GM19351 (cell line): ENCODE results near the gene NPFF.
A peak's percentile ranks its signal among the peaks of the same experiment; 100 is the strongest.
"Not testable (repeated sequence)": the region's sequence is repeated elsewhere in the genome, so short reads cannot be mapped to it uniquely, and the experiment has no call there.

Source experiments
- ATAC-seq: cut with Tn5 transposase; IDR thresholded peaks from one replicate; pipeline ENCODE4 v1.9.1; 2021; ENCODE audit warnings: mild to moderate bottlenecking, moderate library complexity; ENCODE audit not compliant: unreplicated experiment

The NPFF gene, protein sequence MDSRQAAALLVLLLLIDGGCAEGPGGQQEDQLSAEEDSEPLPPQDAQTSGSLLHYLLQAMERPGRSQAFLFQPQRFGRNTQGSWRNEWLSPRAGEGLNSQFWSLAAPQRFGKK

GRCh38 chr12:53506881-53507602 lies at the start of gene NPFF:
Gene NPFF, minus strand, starts transcription at chr12:53507484. Its CDS starts 10 bp downstream, at chr12:53507474.
- no peak for ATAC-seq

- ATAC-seq: no peak
Observed at GRCh38 chr12:53552361-53553327, 45.4 kb upstream of the NPFF start.

- no peak for ATAC-seq
Observed at GRCh38 chr12:53551889-53552291, 44.6 kb upstream of the NPFF start.

DNA sequence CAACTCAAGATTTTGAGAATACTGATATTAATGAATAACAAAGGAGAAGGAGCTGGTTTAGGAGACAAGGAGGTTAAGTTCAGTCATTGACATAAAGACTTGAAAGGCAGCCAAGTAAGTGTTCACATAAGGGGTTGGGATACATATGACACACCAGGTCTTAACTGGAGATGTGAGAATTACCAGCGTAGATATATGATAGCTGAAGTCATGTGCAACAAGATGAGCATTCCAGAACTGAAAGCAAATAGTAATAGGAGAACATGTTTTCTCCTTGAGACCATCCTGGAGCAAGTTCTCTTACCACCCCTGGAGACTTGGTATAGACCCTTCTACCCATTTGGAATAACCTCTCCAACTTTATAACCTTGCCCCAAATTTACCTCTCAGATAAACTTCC lies 43.3 kb upstream of the NPFF start:
- ATAC-seq: no peak

DNA sequence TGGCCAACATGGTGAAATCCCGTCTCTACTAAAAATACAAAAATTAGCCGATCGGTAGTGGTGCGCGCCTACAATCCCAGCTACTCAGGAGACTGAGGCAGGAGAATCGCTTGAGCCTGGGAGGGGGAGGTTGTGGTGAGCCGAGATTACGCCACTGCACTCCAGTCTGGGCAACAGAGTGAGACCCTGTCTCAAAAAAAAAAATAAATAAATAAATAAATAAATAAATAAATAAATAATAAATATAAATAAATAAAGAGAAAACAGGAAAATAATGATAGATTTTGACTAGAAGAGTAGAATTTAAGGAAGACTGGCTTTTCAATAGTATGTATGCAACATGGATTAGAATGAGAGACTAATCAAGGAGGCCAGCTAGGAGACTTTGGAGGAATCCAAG lies 42.8 kb upstream of the NPFF start:
- not testable (repeated sequence) for ATAC-seq

- ATAC-seq: not testable (repeated sequence)
Observed at GRCh38 chr12:53548354-53548753, 41.1 kb upstream of the NPFF start.

DNA sequence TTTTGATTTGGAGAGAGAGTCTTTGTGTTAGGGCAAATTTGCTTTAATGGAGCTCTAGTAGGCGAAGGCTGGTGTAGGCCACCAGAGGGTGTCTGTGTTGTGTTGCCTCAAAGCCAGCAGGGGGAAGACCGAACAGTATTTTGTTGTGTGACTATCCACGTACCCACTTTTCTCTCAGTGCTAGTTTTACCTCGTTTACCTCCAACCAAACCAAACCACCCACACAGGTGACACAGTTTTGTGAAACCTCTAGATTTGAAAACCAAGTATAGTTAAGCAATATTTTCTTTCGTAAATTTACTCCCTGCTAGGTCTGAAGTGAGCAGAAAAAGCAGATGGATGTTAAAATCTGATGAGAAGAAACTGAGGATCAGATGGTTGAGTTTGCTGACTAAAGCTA lies 36.3 kb upstream of the NPFF start:
- peak; percentile 67 for ATAC-seq

- ATAC-seq: no peak
Observed at GRCh38 chr12:53539526-53539925, 32.2 kb upstream of the NPFF start.

- no peak for ATAC-seq
Observed at GRCh38 chr12:53538209-53538689, 31.0 kb upstream of the NPFF start.

- no peak for ATAC-seq
Observed at GRCh38 chr12:53536962-53537361, 29.7 kb upstream of the NPFF start.

DNA sequence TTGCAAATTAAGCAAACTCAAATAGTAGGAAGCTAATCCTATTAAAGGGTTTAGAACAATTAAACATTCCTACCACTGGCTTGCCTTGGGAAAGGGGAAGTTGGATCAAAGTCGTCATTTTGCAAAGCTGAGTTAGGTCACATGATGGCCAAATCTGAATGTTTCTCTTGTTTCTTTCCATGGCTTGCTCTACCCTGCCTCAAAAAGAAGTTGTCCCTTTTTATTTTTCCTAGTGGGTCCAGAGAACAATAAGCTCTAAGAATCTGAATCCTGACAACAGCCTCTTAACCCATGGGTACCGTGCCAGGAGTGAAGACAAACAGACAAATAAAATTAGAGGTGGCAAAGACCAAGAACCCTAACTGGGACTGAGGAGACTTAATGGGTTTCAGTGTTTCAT lies 26.2 kb upstream of the NPFF start:
- no peak for ATAC-seq

DNA sequence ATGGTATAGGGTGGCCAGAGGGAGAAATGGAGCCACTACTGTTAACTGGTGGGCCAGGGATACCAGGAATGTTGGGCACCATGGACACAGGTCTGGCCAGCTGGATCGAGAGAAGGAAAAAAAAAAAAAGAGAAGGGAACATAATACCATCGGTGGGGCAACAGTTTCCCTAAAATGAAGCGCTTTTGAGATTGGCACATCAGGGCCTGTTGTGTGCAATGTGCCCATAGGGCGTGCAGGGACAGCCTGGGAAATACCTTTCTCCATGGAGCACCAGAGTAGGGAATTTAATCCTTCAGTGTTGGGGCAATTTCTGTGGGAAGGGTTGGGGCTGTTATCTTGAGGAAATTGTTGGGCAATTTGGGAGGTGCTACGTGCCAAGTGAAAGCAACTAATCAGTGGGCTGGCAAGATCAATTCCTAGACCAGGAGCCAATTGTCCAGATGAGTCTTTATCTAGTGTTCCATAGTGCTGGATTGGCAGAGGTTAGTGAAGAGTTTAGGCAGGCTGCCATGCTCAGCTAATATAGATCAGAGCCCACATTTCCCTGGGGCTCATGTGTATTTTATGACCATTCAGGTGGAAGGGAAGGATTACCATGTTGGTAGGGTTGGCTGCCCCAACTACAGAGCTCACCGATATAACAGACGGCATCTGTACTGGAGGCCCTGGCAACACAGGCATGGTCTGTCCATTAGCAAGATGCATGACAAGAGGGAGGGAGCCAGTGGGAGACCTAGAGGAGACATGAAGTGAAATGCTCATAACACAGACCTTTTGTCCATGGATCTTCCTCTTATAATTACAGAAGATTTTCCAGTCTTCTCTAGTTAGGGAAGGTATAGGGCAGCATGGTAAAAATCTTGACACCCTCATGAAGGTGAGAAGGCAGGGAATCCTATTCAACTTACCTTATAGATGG lies 25.5 kb upstream of the NPFF start:
- no peak for ATAC-seq

DNA sequence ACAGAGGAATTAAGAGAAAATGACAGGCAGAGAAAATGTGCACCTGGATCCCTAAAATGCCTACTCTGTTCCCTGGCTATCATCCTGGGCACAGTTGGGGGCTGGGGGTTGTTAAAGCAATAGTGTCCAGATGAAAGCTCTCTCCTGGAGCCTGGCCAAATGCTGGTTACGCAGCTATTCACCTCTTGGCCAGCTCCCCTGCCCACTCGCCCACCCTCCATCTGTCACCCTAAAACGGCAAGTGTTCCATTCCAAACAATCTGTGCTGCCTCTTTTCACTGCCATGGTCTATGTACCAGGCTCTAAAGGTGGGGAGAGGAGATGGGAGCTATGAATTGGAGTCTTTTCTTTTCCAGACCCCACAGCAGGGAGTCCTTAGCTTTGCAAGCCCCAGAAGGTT lies 24.7 kb upstream of the NPFF start:
- ATAC-seq: no peak

DNA sequence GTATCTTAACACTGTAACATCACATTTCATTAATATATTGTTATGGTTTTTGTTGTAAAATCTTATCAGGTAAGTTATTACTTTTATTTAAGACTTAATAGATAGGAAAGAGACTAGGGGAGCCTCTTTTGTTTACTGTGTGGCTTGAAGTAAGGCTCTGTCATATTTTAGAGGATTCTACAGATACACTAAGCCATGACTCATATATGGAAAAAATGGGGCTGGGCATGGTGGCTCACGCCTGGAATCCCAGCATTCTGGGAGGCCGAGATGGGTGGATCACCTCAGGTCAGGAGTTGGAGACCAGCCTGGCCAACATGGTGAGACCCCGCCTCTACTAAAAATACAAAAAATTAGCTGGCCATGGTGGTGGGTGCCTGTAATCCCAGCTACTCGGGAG lies 23.6 kb upstream of the NPFF start:
- no peak for ATAC-seq

- ATAC-seq: no peak
Observed at GRCh38 chr12:53530061-53530460, 22.8 kb upstream of the NPFF start.

DNA sequence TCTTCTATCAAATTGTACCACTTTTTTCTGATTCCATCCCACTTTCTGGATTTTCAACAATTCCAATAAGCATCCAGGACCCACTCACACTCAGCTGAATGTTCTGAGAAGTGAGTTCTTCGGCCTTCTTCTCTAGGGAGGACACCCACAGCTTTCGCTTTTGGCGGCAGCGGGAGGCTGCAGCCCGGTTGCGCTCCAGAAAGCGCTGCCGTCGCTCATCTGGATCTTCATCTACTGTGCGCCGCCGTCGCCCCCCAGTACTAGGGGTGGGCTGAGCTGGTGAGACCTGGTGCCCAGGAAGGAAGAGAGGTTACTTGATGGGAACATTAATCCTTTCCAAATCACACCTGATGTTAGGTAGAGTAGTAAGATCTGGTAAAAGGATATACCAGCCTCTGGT lies 17.2 kb upstream of the NPFF start:
- ATAC-seq: no peak

DNA sequence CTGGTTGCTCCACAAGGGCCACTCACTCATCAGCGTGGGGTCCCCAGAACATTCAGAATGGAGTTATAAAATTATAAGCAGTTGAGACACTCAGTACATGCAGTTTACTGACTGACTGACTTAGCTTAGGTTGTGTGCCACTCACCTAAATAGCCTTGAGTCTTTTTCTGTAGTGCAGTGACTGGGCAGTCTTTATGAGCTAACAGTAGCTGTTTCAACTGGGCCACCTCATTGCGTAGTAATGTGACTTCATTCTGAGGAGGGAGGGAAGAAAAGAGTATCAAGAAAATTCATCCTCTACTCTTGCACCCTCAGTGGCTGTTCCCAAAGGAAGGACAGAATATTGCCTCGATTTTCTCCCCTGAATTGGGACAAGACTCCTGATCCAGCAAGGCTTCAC lies 15.8 kb upstream of the NPFF start:
- no peak for ATAC-seq

- ATAC-seq: no peak
Observed at GRCh38 chr12:53518381-53518780, 11.1 kb upstream of the NPFF start.

GRCh38 chr12:53516758-53517455 lies 9.6 kb upstream of the NPFF start:
- no peak for ATAC-seq

DNA sequence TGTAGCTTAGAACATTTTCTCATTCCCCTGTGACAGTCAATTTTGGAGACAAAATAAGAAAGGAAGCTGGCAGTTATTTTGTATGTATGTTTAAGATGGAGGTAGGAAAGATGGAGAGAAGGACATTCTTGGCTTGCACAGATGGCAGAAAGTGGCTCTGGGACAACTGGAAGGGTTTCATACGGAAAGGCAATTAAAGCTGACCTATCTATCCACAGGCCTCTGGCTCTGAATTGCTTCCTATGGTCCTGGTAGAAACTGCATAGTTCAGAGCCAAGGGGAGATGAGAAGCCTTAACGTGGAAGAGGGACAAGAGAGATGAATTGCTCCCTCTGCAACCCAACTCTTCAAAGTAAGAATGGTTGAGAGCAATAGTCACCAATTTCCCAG lies 8.0 kb upstream of the NPFF start:
- ATAC-seq: no peak
